Gastroesophageal sphincter (tissue), 3 donors: ENCODE measurements around the gene BCDIN3D.

Experiments used
- POLR2A ChIP-seq, 2 donors: fragments of 450-650 bp; IDR thresholded peaks; one replicate each; pipeline ENCODE4 v1.6.1; 2017; ENCODE audit warnings: antibody characterized with exemption in 2 of 2, mild to moderate bottlenecking in 2 of 2, moderate library complexity in 1 of 2
- TF ChIP-seq, protein P1 (sequence below), 4 experiments: fragments of 200-600 bp in 2 of 4; fragments of 450-650 bp in 2 of 4; sonication (generic) in 1 of 4; IDR thresholded peaks; one replicate each; pipeline ENCODE4 v1.5.1; 2017 to 2019; ENCODE audit warnings: antibody characterized with exemption in 4 of 4, mild to moderate bottlenecking in 2 of 4, moderate library complexity in 2 of 4

DNA sequence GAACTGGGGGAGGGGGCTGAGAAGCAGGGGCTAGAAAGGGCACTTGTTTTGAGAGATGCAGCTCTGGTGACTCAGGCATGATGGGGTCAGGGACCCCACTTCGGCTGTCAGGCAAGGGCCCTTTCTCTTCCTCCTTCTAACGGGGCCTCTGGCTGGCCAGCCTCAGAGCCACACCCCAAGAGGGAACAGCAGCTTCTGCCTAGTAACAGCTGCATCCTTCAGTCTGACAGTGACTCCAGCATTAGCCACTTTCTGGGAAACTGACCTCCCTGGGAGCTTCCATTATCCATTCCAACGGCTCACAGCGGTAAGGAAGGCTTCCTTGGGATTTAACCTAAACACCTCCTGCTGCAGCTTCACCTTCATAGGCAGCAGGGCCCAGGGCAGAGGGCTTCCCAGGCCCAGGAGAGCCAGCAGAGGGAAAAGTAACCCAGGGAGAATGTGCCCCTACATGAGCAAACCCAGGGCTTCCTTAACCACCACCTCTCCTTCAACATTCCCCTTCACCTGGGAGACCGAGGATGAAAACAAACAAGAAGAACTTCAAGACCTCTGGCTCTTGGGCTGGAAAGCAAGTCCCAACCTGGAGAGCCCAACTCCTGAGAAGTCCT is 17.4 kb downstream of the BCDIN3D start:
- TF ChIP-seq, protein P1, sequence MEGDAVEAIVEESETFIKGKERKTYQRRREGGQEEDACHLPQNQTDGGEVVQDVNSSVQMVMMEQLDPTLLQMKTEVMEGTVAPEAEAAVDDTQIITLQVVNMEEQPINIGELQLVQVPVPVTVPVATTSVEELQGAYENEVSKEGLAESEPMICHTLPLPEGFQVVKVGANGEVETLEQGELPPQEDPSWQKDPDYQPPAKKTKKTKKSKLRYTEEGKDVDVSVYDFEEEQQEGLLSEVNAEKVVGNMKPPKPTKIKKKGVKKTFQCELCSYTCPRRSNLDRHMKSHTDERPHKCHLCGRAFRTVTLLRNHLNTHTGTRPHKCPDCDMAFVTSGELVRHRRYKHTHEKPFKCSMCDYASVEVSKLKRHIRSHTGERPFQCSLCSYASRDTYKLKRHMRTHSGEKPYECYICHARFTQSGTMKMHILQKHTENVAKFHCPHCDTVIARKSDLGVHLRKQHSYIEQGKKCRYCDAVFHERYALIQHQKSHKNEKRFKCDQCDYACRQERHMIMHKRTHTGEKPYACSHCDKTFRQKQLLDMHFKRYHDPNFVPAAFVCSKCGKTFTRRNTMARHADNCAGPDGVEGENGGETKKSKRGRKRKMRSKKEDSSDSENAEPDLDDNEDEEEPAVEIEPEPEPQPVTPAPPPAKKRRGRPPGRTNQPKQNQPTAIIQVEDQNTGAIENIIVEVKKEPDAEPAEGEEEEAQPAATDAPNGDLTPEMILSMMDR (IDR thresholded peaks at IDR 0.05) = no peak
- no peak for TF ChIP-seq POLR2A (IDR thresholded peaks at IDR 0.05)
